GM12891 (cell line): ENCODE data around the gene DIS3L2.

Experiments
- POLR2A ChIP-seq: IDR thresholded peaks from 2 replicates; pipeline ENCODE4 v1.6.1; 2011; ENCODE audit warnings: low read depth, low read length, control low read depth
- POLR2AphosphoS5 ChIP-seq: IDR thresholded peaks from 2 replicates; pipeline ENCODE4 v1.6.1; 2011; ENCODE audit warnings: low read depth, low read length, control low read depth
- POU2F2 ChIP-seq: IDR thresholded peaks from 2 replicates; pipeline ENCODE4 v1.6.1; 2011; ENCODE audit warnings: low read depth, mild to moderate bottlenecking, control low read depth, low read length, moderate library complexity
- SPI1 ChIP-seq: IDR thresholded peaks from 2 replicates; pipeline ENCODE4 v1.6.1; 2011; ENCODE audit warnings: low read depth, low read length, control low read depth

DNA sequence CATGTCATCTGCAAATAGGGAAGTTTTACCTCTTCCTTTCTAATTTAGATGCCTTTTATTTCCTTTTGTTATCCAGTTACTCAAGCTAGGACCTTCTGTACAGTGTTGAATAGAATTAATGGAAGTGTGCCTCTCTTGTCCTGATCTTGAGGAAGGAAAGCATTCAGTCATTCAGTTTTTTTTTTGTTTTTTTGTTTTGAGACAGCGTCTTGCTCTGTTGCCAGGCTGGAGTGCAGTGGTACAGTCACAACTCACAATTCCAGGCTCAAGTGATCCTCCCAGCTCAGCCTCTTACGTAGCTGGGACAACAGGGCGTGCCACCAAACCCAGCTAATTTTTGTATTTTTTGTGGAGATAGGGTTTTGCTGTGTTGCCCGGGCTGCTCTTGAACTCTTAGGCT is 213.1 kb downstream of the DIS3L2 start:
- TF ChIP-seq POLR2AphosphoS5 = no peak
- TF ChIP-seq SPI1 = no peak
- no peak for TF ChIP-seq POU2F2
- TF ChIP-seq POLR2A = no peak
